OCI-M2 (cell line): Measurements from ENCODE around the gene THEM5.
"Not testable (repeated sequence)": the region's sequence is repeated elsewhere in the genome, so short reads cannot be mapped to it uniquely, and the experiment has no call there.

Experiments used
- DNase-seq: peaks from one replicate; lab custom pipeline; 2025; ENCODE audit not compliant: unreplicated experiment; lab: John Stamatoyannopoulos, UW

Gene THEM5

GRCh38 chr1:151853411-151853943 is at the start of gene THEM5:
THEM5 (minus strand) TSS chr1:151853712; CDS start chr1:151853565, 147 bp downstream.
- DNase-seq, result no peak

GRCh38 chr1:151902858-151903257 is 49.3 kb upstream of the THEM5 start:
- no peak for DNase-seq

GRCh38 chr1:151900804-151901203 is 47.3 kb upstream of the THEM5 start:
- not testable (repeated sequence) for DNase-seq

- DNase-seq, result no peak
These were observed 45.0 kb upstream of the THEM5 start for GRCh38 chr1:151898519-151898991.

- DNase-seq, result no peak
These were observed 44.5 kb upstream of the THEM5 start for GRCh38 chr1:151897991-151898431.

GRCh38 chr1:151893176-151893924 is 39.8 kb upstream of the THEM5 start:
- no peak for DNase-seq

GRCh38 chr1:151892190-151892589 is 38.7 kb upstream of the THEM5 start:
- DNase-seq, result no peak

- DNase-seq, result no peak
These were observed 38.0 kb upstream of the THEM5 start for GRCh38 chr1:151891512-151891911.

- no peak for DNase-seq
These were observed 35.6 kb upstream of the THEM5 start for GRCh38 chr1:151888972-151889570.

- no peak for DNase-seq
These were observed 33.5 kb upstream of the THEM5 start for GRCh38 chr1:151887028-151887427.

- no peak for DNase-seq
These were observed 32.0 kb upstream of the THEM5 start for GRCh38 chr1:151885479-151885878.

- not testable (repeated sequence) for DNase-seq
These were observed 31.4 kb upstream of the THEM5 start for GRCh38 chr1:151884879-151885278.

- DNase-seq, result not testable (repeated sequence)
These were observed 30.9 kb upstream of the THEM5 start for GRCh38 chr1:151884445-151884844.

- DNase-seq, result not testable (repeated sequence)
These were observed 30.4 kb upstream of the THEM5 start for GRCh38 chr1:151883898-151884297.

- not testable (repeated sequence) for DNase-seq
These were observed 29.4 kb upstream of the THEM5 start for GRCh38 chr1:151882918-151883317.

- no peak for DNase-seq
These were observed 29.0 kb upstream of the THEM5 start for GRCh38 chr1:151882466-151882865.

- no peak for DNase-seq
These were observed 28.0 kb upstream of the THEM5 start for GRCh38 chr1:151881479-151881878.

- no peak for DNase-seq
These were observed 22.0 kb upstream of the THEM5 start for GRCh38 chr1:151875419-151876097.

- DNase-seq, result peak; percentile 11
These were observed 19.3 kb upstream of the THEM5 start for GRCh38 chr1:151872776-151873175.

GRCh38 chr1:151871284-151872030 is 17.9 kb upstream of the THEM5 start:
- DNase-seq, result no peak

GRCh38 chr1:151868486-151868885 is 15.0 kb upstream of the THEM5 start:
- DNase-seq, result no peak
